Activated T-helper 1 cell treated with Interleukin-2 at 50 U/mL for 16 hours (primary cell): Measurements from ENCODE around the gene CNTN2.

Experiments used
- DNase-seq: peaks from one replicate; pipeline ENCODE4 v3.0.0-alpha.2; 2020; ENCODE audit warnings: low read depth

The CNTN2 gene

DNA sequence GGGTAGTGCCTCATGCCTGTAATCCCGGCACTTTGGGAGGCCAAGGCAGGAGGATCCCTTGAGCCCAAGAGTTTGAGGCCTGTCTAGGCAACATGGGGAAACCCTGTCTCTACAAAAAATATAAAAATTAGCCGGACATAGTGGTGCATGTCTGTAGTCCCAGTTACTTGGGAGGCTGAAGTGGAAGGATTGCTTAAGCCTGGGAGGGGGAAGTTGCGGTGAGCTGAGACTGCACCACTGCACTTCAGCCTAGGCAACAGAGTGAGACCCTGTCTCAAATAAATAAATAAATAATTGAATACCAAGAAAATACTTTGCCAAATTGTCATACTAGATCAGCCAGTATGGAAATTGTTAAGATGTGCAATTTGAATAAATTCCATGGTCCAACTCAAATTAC, 84.6 kb downstream of the CNTN2 start:
- DNase-seq = no peak
